ENCODE results near the gene AQP12A. TPM values are rescaled to one million over a fixed set of nuclear protein-coding genes. Genes with fewer than 3 reads are reported as not detected.

The AQP12A gene
- total and polyA plus RNA-seq, 8 donors, result not detected

DNA sequence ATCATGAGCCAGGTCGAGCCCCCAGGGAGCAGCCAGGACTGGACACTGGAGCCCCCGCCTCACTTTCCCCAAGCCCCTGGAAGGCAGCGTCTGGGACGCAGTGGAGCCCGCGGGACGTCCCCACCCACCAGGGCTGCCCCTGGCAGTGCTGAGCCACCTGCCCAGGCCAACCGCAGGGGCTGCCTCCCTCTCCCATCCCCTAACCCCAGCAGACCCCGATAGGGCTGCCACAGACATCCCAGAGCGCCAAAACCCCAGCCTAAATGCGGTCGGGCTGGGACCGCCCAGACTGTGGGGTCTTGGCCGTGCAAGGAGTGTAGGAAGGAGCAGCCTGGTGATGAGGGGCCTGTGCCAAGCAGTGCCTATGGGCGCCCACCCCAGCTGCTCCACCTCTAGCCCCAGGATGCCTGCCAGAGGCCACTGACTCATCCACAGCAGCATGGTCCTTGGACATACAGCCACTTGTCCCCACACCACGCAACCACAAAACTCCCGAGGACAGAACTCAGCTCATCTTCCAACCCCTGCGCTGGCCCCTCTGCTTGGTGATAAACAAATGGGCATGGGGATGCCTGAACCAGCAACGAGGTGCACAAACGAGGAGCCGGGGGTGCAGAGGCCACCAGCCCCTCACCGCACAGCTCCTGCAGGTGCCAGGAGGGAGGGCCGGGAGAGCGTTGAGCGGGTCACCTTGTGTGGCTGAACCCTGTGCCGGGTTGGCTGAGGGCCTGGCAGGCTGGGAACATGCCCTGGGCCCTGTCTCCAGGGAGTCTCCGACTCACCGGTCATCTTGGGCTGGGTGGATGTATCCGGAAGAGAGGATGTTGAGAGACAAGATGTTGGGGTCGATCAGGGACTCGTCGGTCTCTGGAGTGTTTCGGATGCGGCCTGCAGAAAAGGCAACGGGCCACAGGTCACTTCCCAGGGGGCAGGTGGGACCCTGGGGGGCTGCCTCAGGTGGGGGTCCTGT, 44.9 kb downstream of the AQP12A start:
- H3K4me1 ChIP-seq, result no peaks in the 10 kb centered on the region
- TF ChIP-seq POLR2AphosphoS5 (IDR thresholded peaks at IDR 0.05), result no peak
- TF ChIP-seq EP300 (IDR thresholded peaks at IDR 0.05), result no peak
- TF ChIP-seq, protein P1, sequence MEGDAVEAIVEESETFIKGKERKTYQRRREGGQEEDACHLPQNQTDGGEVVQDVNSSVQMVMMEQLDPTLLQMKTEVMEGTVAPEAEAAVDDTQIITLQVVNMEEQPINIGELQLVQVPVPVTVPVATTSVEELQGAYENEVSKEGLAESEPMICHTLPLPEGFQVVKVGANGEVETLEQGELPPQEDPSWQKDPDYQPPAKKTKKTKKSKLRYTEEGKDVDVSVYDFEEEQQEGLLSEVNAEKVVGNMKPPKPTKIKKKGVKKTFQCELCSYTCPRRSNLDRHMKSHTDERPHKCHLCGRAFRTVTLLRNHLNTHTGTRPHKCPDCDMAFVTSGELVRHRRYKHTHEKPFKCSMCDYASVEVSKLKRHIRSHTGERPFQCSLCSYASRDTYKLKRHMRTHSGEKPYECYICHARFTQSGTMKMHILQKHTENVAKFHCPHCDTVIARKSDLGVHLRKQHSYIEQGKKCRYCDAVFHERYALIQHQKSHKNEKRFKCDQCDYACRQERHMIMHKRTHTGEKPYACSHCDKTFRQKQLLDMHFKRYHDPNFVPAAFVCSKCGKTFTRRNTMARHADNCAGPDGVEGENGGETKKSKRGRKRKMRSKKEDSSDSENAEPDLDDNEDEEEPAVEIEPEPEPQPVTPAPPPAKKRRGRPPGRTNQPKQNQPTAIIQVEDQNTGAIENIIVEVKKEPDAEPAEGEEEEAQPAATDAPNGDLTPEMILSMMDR (IDR thresholded peaks at IDR 0.05), result no peak
- no peak for TF ChIP-seq POLR2A (IDR thresholded peaks at IDR 0.05)
- no peak for DNase-seq
- no peaks in the 10 kb centered on the region for H3K9me3 ChIP-seq
- intact Hi-C loops (cut with DNase I; ENCODE audit: low total_unique reads), result no loop called here
- H3K4me3 ChIP-seq, result no peak overlapping the region
- WGBS, 5 donors, result 79 to 85% (median 82%) methylated on average over 21 to 35 of the region's 35 CpGs
- H3K27ac ChIP-seq, result no peak overlapping the region
- H3K27me3 ChIP-seq, result peaks cover 0 to 27% (median 0%) of the 10 kb centered on the region in 3 donors
- H3K36me3 ChIP-seq, result no peaks in the 10 kb centered on the region

DNA sequence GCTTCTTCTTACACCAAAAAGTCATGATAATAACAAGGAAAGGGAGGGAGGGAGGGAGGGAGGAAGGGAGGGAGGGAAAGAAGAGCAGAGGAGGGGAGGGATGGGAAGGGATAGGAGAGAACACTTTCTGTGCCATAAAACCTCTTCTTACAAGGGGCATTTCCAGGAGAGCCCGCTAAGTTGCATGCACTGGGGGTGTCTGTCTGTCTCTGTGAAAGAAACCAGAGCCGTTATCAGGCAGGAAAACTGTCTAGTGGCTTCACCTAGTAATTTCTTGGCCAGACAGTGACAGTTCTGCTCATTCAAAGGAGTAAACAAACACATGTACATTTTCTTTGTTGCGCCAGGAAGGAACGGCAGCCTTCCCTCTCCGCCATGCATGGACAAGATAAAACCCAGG, 45.8 kb downstream of the AQP12A start:
- no peak overlapping the region for H3K27ac ChIP-seq
- intact Hi-C loops (cut with DNase I; ENCODE audit: low total_unique reads), result no loop called here
- H3K27me3 ChIP-seq, result peaks cover 0 to 26% (median 0%) of the 10 kb centered on the region in 3 donors
- 54 to 73% (median 65%) methylated on average over 5 of the region's 5 CpGs for WGBS, 5 donors
- no peak for DNase-seq
- no peak overlapping the region for H3K4me3 ChIP-seq
- TF ChIP-seq POLR2A (IDR thresholded peaks at IDR 0.05) (no peak), POLR2AphosphoS5 (IDR thresholded peaks at IDR 0.05) (no peak), EP300 (IDR thresholded peaks at IDR 0.05) (no peak)
- TF ChIP-seq, protein P1 (IDR thresholded peaks at IDR 0.05), result no peak
- H3K36me3 ChIP-seq, result no peaks in the 10 kb centered on the region
- no peaks in the 10 kb centered on the region for H3K9me3 ChIP-seq
- H3K4me1 ChIP-seq, result no peaks in the 10 kb centered on the region

DNA sequence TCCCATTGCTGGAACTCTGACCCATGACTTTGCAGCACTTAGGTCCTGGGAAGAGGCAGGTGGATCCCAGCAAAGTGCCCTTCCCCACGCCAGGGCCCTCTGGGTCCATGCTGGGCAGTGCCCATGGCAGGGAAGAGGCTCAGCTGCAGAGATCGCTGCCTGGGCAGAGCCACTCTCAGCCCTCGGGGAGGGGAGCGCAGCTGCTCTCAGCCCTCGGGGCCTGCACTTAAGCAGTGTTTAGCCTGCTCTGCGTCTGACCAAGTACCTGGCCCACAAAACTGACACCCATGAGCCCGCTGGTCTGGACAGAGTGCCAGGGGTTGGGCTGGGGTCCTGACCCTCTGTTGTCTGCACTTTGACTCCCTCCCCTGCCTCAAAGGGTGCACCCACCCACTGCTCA, 46.3 kb downstream of the AQP12A start:
- 80 to 87% (median 82%) methylated on average over 7 of the region's 7 CpGs; no CpG with 5 or more reads in 1 of the 5 donors for WGBS, 5 donors
- no peak for TF ChIP-seq EP300 (IDR thresholded peaks at IDR 0.05)
- no peak for TF ChIP-seq POLR2AphosphoS5 (IDR thresholded peaks at IDR 0.05)
- TF ChIP-seq, protein P1 (IDR thresholded peaks at IDR 0.05), result no peak
- no peak for TF ChIP-seq POLR2A (IDR thresholded peaks at IDR 0.05)
- no peak overlapping the region for H3K27ac ChIP-seq
- H3K27me3 ChIP-seq, result peaks cover 0 to 26% (median 0%) of the 10 kb centered on the region in 3 donors
- H3K4me3 ChIP-seq, result no peak overlapping the region
- DNase-seq, result no peak
- intact Hi-C loops (cut with DNase I; ENCODE audit: low total_unique reads), result no loop called here
- no peaks in the 10 kb centered on the region for H3K9me3 ChIP-seq
- no peaks in the 10 kb centered on the region for H3K36me3 ChIP-seq
- no peaks in the 10 kb centered on the region for H3K4me1 ChIP-seq

DNA sequence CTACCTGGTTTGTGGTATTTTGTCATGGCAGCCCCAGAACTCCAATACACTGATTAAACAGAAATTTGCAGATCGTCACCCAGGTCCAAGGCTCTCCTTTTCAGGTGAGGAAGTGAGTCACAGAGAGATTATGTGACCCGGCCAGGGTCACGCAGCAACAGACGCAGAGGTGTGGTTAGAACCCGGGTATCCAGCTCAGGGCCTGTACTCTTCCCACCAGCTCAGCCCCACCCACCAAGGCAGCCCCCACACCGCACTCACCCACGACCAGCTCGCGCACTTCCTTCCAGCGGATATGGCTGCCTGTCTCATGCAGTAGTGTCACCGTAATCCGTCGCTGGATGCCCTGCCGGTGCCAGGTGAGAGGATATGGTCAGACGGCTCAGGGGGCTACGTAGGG, 48.1 kb downstream of the AQP12A start:
- no peak for TF ChIP-seq EP300 (IDR thresholded peaks at IDR 0.05)
- TF ChIP-seq POLR2AphosphoS5 (IDR thresholded peaks at IDR 0.05), result no peak
- no peak for TF ChIP-seq POLR2A (IDR thresholded peaks at IDR 0.05)
- intact Hi-C loops (cut with DNase I; ENCODE audit: low total_unique reads), result no loop called here
- no peak overlapping the region for H3K4me3 ChIP-seq
- H3K9me3 ChIP-seq, result no peaks in the 10 kb centered on the region
- DNase-seq, result no peak
- 62 to 76% (median 71%) methylated on average over 15 to 16 of the region's 16 CpGs for WGBS, 5 donors
- peaks cover 0 to 21% (median 0%) of the 10 kb centered on the region in 3 donors for H3K27me3 ChIP-seq
- no peaks in the 10 kb centered on the region for H3K4me1 ChIP-seq
- no peaks in the 10 kb centered on the region for H3K36me3 ChIP-seq
- no peak overlapping the region for H3K27ac ChIP-seq

All from stomach (tissue), 9 donors.